Lung (tissue), 12 donors: ENCODE measurements around the gene UBASH3B. TPM values are rescaled to one million over a fixed set of nuclear protein-coding genes. Genes with fewer than 3 reads are reported as not detected.
"Not testable (repeated sequence)": the region's sequence is repeated elsewhere in the genome, so short reads cannot be mapped to it uniquely, and the experiment has no call there.

ENCODE experiments used
- ATAC-seq: fragments of 200-7000 bp; cut with Tn5 transposase; one replicate; pipeline ENCODE4 v1.9.1; 2020; ENCODE audit warnings: moderate number of reproducible peaks; ENCODE audit not compliant: insufficient read depth, low FRiP score
- DNase-seq, 3 donors: peaks; one replicate each; pipeline ENCODE4 v3.0.0-alpha.2; 2013 to 2017
- H3K27ac ChIP-seq, 2 donors: one replicate each; pipeline ENCODE4 v1.5.1; 2013; ENCODE audit warnings: mild to moderate bottlenecking in 2 of 2, moderate library complexity in 2 of 2, control low read depth in 1 of 2, inconsistent platforms in 1 of 2, low read depth in 1 of 2, low read length in 1 of 2
- H3K27me3 ChIP-seq, 3 donors: one replicate each; pipeline ENCODE4 v1.5.1; 2013; ENCODE audit warnings: low read length in 2 of 3; ENCODE audit not compliant: control insufficient read depth in 3 of 3, insufficient read depth in 3 of 3
- H3K36me3 ChIP-seq, 4 donors: one replicate each; pipeline ENCODE4 v1.5.1; 2013; ENCODE audit warnings: low read length in 4 of 4, mild to moderate bottlenecking in 1 of 4, moderate library complexity in 1 of 4; ENCODE audit not compliant: control insufficient read depth in 4 of 4, insufficient read depth in 4 of 4
- H3K4me1 ChIP-seq, 5 donors: one replicate each; pipeline ENCODE4 v1.5.1; 2013; ENCODE audit warnings: low read length in 5 of 5, mild to moderate bottlenecking in 2 of 5, moderate library complexity in 1 of 5; ENCODE audit not compliant: control insufficient read depth in 5 of 5, insufficient read depth in 5 of 5
- H3K4me3 ChIP-seq: one replicate; pipeline ENCODE4 v1.5.1; 2013; ENCODE audit warnings: mild to moderate bottlenecking, control low read depth, moderate library complexity
- H3K9ac ChIP-seq, 2 donors: one replicate each; pipeline ENCODE4 v1.5.1; 2013; ENCODE audit warnings: low read length in 2 of 2, control low read depth in 1 of 2; ENCODE audit not compliant: insufficient read depth in 1 of 2
- H3K9me3 ChIP-seq, 4 donors: one replicate each; pipeline ENCODE4 v1.5.1; 2013; ENCODE audit warnings: low read length in 3 of 4, mild to moderate bottlenecking in 1 of 4, moderate library complexity in 1 of 4; ENCODE audit not compliant: control insufficient read depth in 4 of 4, insufficient read depth in 3 of 4
- WGBS, 2 donors: extraction: QIAGEN DNeasy Blood & Tissue Kit; methylation state at CpG; one replicate each; pipeline ENCODE4 v1.1.7; 2013; 5-methylcytosine and 5-hydroxymethylcytosine counted together
- polyA plus RNA-seq, 2 donors: library from polyadenylated mRNA; stranded (reverse); fragments of 200-250 nt; gene quantifications; one replicate each; pipeline ENCODE4 v1.2.1, GENCODE V29; 2013
- total RNA-seq, 2 donors: library from RNA; depleted of rRNA in 1 of 2; stranded (reverse); fragments of >200 nt in 1 of 2; gene quantifications; one replicate each; pipeline ENCODE4 v1.2.1, GENCODE V29; 2014 to 2021
- TF ChIP-seq, protein P1 (sequence below): IDR thresholded peaks from 2 replicates; pipeline ENCODE4 v1.5.1; 2012; ENCODE audit warnings: mild to moderate bottlenecking; ENCODE audit errors: control extremely low read depth, extremely low read depth
- donor health status: control.
- donor health status: control.
- donor health status: Bipolar disorder and iron deficiency.
- donor health status: healthy.
- donor health status: DM: yes; HTN: yes; CAD: no.

Gene UBASH3B
- total and polyA plus RNA-seq, 4 donors, result 5.8 to 51.2 (median 12.4) TPM

DNA sequence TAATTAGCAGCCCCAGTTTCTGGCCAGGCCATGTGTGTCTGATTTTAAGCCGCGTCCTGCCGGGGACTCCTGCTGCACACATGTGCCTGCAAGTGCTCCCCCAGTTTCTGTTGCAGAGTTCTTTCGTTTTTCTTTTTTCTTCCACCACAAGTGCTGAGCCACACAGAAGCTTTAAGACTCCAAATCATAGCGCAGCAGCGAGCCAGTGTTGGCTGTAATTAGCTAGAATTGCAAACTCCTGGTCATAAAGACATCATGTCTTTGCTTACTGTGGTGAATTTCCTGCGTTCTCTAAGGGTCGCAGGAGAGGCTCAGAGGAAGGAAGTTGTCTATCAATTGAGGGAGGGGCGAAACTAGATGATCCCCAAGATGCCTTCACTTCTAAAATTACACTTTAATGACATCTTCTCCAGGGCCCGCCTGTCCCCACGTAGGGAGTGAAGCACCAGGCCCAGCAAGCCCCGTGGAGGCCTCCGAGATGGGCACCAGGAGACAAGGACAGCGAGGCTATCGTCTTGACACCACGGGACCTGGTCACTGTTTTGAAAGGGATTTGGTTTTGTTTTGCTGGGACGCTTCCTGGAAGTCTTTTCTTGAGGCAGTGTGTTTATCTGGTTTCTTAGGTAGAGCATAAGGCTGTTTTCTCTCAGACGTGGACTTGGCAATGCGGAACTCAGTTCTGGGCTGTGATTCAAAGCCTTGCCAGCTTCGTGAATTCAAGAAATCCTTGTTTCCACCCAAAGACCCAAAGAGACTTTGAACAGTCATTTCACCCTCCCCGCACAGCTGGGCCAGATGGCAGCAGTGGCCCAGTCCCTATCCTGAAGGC lies 71.8 kb downstream of the UBASH3B start:
- ATAC-seq (no peak), DNase-seq (no peak)
- WGBS, 2 donors, result 43 to 50% methylated on average over 21 of the region's 21 CpGs
- Histone ChIP-seq H3K27me3 (peaks cover 0 to 2% (median 0%) of the 10 kb centered on the region in 3 donors), H3K9me3 (no peaks in the 10 kb centered on the region), H3K4me1 (peaks cover 0 to 23% (median 0%) of the 10 kb centered on the region in 5 donors), H3K27ac (peak overlapping the region in 1 of 2 donors; percentile 4), H3K36me3 (no peaks in the 10 kb centered on the region), H3K9ac (peak overlapping the region in 1 of 2 donors; percentile 24), H3K4me3 (no peak overlapping the region)
- TF ChIP-seq, protein P1, sequence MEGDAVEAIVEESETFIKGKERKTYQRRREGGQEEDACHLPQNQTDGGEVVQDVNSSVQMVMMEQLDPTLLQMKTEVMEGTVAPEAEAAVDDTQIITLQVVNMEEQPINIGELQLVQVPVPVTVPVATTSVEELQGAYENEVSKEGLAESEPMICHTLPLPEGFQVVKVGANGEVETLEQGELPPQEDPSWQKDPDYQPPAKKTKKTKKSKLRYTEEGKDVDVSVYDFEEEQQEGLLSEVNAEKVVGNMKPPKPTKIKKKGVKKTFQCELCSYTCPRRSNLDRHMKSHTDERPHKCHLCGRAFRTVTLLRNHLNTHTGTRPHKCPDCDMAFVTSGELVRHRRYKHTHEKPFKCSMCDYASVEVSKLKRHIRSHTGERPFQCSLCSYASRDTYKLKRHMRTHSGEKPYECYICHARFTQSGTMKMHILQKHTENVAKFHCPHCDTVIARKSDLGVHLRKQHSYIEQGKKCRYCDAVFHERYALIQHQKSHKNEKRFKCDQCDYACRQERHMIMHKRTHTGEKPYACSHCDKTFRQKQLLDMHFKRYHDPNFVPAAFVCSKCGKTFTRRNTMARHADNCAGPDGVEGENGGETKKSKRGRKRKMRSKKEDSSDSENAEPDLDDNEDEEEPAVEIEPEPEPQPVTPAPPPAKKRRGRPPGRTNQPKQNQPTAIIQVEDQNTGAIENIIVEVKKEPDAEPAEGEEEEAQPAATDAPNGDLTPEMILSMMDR, result no peak

DNA sequence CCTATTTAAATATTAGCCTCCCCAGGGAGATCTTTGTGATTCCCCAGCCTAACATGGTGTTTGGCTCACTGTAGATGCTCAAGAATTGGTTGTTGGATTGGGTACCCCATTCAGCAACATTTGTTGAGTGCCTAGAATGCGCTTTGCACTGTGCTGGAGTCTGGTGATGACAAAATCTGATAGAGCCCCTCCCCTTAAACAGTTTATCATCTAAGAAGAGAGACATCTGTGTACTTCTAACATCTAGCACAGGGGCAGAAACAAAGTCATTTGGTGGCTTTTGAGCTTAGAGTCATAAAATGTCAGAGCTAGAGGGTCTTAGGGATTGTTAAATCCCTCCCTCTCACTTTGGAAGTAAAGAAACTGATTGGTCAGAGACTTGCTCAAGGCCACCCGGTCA lies 73.0 kb downstream of the UBASH3B start:
- H3K27ac ChIP-seq, result no peak overlapping the region
- 94% methylated on average over 2 of the region's 2 CpGs for WGBS, 2 donors
- ATAC-seq, result no peak

DNA sequence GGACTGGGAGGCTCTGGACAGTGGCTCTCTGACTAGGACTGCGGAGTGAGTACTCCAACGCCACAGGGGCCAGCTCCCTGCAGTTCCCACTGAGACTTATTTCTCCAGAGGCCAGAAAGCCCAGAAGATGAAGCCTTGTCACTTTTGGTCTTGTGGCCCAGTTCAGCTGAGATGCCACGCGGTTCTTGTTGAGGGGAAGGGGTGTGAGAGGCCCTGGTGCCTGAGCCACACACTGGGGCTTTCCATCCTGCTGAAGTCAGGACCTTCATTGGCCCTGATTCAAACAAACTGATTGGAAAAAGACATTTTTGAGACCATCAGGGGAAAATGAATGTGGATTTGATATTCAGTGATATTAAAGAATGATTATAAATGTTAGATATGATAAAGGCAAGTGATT lies 73.6 kb downstream of the UBASH3B start:
- ATAC-seq, result no peak
- TF ChIP-seq, protein P1, result no peak
- WGBS, 2 donors, result 93% methylated on average over 4 of the region's 4 CpGs
- no peaks in the 10 kb centered on the region for H3K36me3 ChIP-seq
- no peaks in the 10 kb centered on the region for H3K9me3 ChIP-seq
- peaks cover 0 to 39% (median 6%) of the 10 kb centered on the region in 5 donors for H3K4me1 ChIP-seq
- no peaks in the 10 kb centered on the region for H3K27me3 ChIP-seq
- H3K27ac ChIP-seq, result no peak overlapping the region
- no peak overlapping the region for H3K4me3 ChIP-seq
- no peak for DNase-seq
- no peak overlapping the region for H3K9ac ChIP-seq

More for the DNA sequence above, 73.0 kb downstream of the UBASH3B start:
- Histone ChIP-seq H3K27me3 (no peaks in the 10 kb centered on the region), H3K4me1 (peaks cover 0 to 36% (median 5%) of the 10 kb centered on the region in 5 donors), H3K4me3 (no peak overlapping the region), H3K9ac (no peak overlapping the region), H3K36me3 (no peaks in the 10 kb centered on the region), H3K9me3 (no peaks in the 10 kb centered on the region)
- no peak for DNase-seq
- TF ChIP-seq, protein P1, result no peak

DNA sequence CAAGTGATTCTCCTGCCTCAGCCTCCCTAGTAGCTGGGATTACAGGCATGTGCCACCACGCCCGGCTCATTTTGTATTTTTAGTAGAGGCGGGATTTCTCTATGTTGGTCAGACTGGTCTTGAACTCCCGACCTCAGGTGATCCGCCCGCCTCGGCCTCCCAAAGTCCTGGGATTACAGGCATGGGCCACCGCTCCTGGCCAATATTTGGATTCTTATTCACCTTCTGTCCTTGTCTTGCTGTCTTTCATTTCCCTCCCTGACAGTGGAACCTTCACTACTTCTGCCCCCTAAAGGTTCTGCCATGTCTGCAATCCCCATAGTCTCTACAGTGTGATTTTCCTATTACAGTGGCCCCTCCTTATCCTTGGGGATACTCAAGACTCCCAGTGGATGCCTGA lies 75.2 kb downstream of the UBASH3B start:
- DNase-seq, H3K27ac ChIP-seq, H3K4me3 ChIP-seq, H3K9me3 ChIP-seq, ATAC-seq, H3K36me3 ChIP-seq, H3K27me3 ChIP-seq, H3K9ac ChIP-seq: not testable (repeated sequence)
- WGBS, 2 donors, result 99 to 100% methylated on average over 8 of the region's 8 CpGs
- peaks cover 0 to 53% (median 9%) of the 10 kb centered on the region in 5 donors for H3K4me1 ChIP-seq
